HUES64 (cell line): ENCODE results near the gene DCBLD1.
"Not testable (repeated sequence)": the region's sequence is repeated elsewhere in the genome, so short reads cannot be mapped to it uniquely, and the experiment has no call there.

Experiments used
- H3K27ac ChIP-seq: 2 replicates; pipeline ENCODE4 v1.7.0; 2013; ENCODE audit warnings: low read depth, low read length, inconsistent platforms
- H3K27me3 ChIP-seq: 2 replicates; pipeline ENCODE4 v1.6.1; 2013; ENCODE audit warnings: mild to moderate bottlenecking, low read length; ENCODE audit not compliant: insufficient read depth
- H3K36me3 ChIP-seq: 2 replicates; pipeline ENCODE4 v1.6.1; 2013; ENCODE audit warnings: mild to moderate bottlenecking, low read length; ENCODE audit not compliant: insufficient read depth
- H3K4me1 ChIP-seq: 2 replicates; pipeline ENCODE4 v1.6.1; 2013; ENCODE audit warnings: mild to moderate bottlenecking, low read length, moderate library complexity; ENCODE audit not compliant: insufficient read depth
- H3K4me3 ChIP-seq: 2 replicates; pipeline ENCODE4 v1.5.1; 2013; ENCODE audit warnings: mild to moderate bottlenecking, low read length, moderate library complexity
- H3K9ac ChIP-seq: 2 replicates; pipeline ENCODE4 v1.6.1; 2013; ENCODE audit warnings: mild to moderate bottlenecking, low read depth, low read length
- H3K9me3 ChIP-seq: 2 replicates; pipeline ENCODE4 v1.6.1; 2013; ENCODE audit warnings: low read depth, low read length; ENCODE audit not compliant: insufficient read depth
- WGBS: fragments of 150-250, 120-280 bp; methylation state at CpG from one replicate; pipeline ENCODE4 v1.1.7; 2013; ENCODE audit warnings: missing lambda C conversion rate; 5-methylcytosine and 5-hydroxymethylcytosine counted together

DCBLD1 gene

DNA sequence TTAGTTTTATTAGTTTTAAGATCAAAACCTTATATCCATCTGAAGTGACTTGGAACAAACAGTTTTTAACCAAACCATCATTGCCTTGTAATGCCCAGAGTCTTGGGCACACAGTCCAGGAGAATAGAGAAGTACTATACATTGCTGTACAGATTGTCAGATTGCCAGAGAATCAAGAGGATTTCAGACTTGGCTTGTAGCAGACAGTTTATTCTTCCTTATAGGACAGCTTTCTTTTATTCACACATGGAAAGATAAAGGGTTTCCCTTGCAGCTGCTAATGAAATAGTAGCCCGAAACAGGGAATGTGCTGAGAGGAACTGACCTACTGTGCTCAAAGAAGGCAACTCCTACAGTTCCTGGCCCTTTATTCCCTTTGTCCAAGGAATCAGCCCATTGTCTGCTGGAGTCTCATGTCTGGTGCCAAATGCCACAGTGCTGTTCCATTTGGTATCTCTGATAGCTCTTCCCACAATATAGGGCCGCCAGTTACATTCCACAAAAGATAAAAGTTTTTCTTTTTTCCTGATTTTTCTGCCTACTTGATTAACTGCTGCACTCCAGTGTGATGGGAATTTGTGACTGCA, 30.6 kb downstream of the DCBLD1 start:
- Histone ChIP-seq H3K4me3 (no peak overlapping the region), H3K27ac (no peak overlapping the region), H3K36me3 (no peaks in the 10 kb centered on the region), H3K27me3 (no peaks in the 10 kb centered on the region), H3K9ac (no peak overlapping the region), H3K9me3 (no peaks in the 10 kb centered on the region), H3K4me1 (no peaks in the 10 kb centered on the region; the same call in 1 of the 2 replicates)
- 77% methylated on average over 2 of the region's 2 CpGs for WGBS

GRCh38 chr6:117513778-117514365, 31.4 kb downstream of the DCBLD1 start:
- Histone ChIP-seq H3K4me1 (no peaks in the 10 kb centered on the region; the same call in 1 of the 2 replicates), H3K9ac (no peak overlapping the region), H3K27ac (no peak overlapping the region), H3K27me3 (no peaks in the 10 kb centered on the region), H3K4me3 (no peak overlapping the region), H3K9me3 (no peaks in the 10 kb centered on the region), H3K36me3 (no peaks in the 10 kb centered on the region)
- WGBS = 97% methylated on average over 7 of the region's 7 CpGs

- Histone ChIP-seq H3K27me3 (no peaks in the 10 kb centered on the region), H3K4me1 (no peaks in the 10 kb centered on the region; the same call in 1 of the 2 replicates), H3K9ac (no peak overlapping the region), H3K36me3 (no peaks in the 10 kb centered on the region), H3K9me3 (no peaks in the 10 kb centered on the region), H3K27ac (no peak overlapping the region), H3K4me3 (no peak overlapping the region)
- WGBS = 100% methylated on average over 1 of the region's 1 CpG
These were observed 32.2 kb downstream of the DCBLD1 start for GRCh38 chr6:117514655-117515054.

GRCh38 chr6:117515326-117515725, 32.9 kb downstream of the DCBLD1 start:
- H3K9me3 ChIP-seq = no peaks in the 10 kb centered on the region
- H3K4me1 ChIP-seq = no peaks in the 10 kb centered on the region; the same call in 1 of the 2 replicates

DNA sequence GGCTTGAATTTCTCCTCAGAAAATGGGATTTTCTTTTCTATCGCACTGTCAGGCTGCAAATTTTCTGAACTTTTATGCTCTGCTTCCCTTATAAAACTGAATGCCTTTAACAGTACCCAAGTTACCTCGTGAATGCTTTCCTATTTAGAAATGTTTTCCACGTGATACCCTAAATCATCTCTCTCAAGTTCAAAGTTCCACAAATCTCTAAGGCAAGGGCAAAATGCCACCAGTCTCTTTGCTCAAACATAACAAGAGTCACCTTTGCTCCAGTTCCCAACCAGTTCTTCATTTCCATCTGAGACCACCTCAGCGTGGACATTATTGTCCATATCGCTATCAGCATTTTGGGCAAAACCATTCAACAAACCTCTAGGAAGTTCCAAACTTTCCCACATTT, 35.5 kb downstream of the DCBLD1 start:
- WGBS = 93% methylated on average over 5 of the region's 5 CpGs
- H3K9ac ChIP-seq, H3K9me3 ChIP-seq, H3K27me3 ChIP-seq, H3K4me3 ChIP-seq, H3K36me3 ChIP-seq, H3K4me1 ChIP-seq, H3K27ac ChIP-seq: not testable (repeated sequence)

More at GRCh38 chr6:117515326-117515725, 32.9 kb downstream of the DCBLD1 start:
- Histone ChIP-seq H3K9ac (no peak overlapping the region), H3K27me3 (no peaks in the 10 kb centered on the region), H3K27ac (no peak overlapping the region), H3K4me3 (no peak overlapping the region), H3K36me3 (no peaks in the 10 kb centered on the region)

GRCh38 chr6:117518870-117519269, 36.4 kb downstream of the DCBLD1 start:
- WGBS = 96% methylated on average over 5 of the region's 6 CpGs
- Histone ChIP-seq H3K27me3 (no peaks in the 10 kb centered on the region), H3K4me1 (no peaks in the 10 kb centered on the region), H3K4me3 (no peak overlapping the region), H3K36me3 (no peaks in the 10 kb centered on the region), H3K27ac (no peak overlapping the region), H3K9ac (no peak overlapping the region), H3K9me3 (no peaks in the 10 kb centered on the region)

DNA sequence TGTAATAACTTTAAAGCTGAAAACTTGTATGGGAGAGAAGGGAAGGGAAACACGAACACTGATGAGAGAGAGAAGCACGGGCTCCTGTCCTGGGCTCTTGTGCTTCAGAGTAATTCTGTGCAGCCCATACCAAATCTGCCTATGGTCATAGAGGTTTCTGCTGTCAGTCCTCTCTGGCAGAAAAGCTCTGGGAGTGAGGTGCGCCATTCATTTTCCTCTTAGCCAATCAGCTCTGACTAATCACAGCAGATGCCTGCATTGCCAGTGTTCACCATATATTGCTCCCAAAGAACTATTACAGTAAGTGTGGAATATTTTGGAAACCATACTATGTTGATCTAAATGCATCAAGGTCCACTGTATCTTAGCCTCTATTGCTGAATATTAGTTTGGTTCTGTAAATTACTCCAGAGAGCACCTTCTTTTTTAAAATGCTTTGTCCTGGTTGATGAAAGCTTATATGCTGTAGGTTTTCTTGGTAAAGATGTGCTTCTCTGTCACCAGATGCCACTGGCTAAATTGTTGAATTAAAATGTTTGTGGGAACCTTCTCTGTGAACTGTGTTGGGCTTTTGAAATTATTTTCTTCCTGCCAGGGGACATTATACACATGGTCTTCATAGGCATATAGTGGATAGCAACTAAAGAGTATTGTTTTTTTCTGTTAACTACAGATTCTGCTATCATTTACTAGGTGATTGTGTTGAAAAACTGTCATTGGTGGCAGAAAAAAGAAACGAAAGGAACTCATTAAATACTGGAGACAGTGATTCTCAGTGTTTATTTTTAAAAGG, 38.3 kb downstream of the DCBLD1 start:
- WGBS = 97% methylated on average over 4 of the region's 4 CpGs
- no peaks in the 10 kb centered on the region for H3K27me3 ChIP-seq
- H3K9me3 ChIP-seq = no peaks in the 10 kb centered on the region
- H3K4me3 ChIP-seq = no peak overlapping the region
- H3K4me1 ChIP-seq = no peaks in the 10 kb centered on the region
- H3K36me3 ChIP-seq = no peaks in the 10 kb centered on the region
- H3K27ac ChIP-seq = no peak overlapping the region
- H3K9ac ChIP-seq = no peak overlapping the region

- no peak overlapping the region for H3K27ac ChIP-seq
- H3K27me3 ChIP-seq = no peaks in the 10 kb centered on the region
- no peaks in the 10 kb centered on the region for H3K36me3 ChIP-seq
- 93% methylated on average over 5 of the region's 5 CpGs for WGBS
- H3K4me1 ChIP-seq = no peaks in the 10 kb centered on the region
- no peak overlapping the region for H3K4me3 ChIP-seq
- H3K9me3 ChIP-seq = no peaks in the 10 kb centered on the region
- H3K9ac ChIP-seq = no peak overlapping the region
These were observed 39.5 kb downstream of the DCBLD1 start for GRCh38 chr6:117521791-117522502.

DNA sequence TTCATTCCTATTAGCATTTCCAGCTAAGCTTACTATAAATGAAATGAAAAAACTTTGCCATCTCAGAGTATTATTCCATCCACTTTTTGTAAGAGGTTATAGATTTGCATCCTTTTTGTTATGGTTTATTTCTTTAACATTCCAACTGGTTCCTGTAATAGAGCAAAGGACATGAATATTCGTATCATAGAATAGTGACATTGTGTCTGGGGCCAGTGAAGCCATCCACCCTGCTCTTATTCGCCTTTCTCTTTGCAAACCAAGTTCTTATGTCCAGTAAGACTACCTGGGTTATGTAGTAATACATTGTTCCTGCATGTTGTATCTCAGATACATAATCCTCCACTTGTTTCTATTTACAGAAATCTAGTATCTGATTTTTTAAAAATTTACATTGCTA, 43.1 kb downstream of the DCBLD1 start:
- 100% methylated on average over 1 of the region's 2 CpGs for WGBS
- Histone ChIP-seq H3K4me1 (no peaks in the 10 kb centered on the region), H3K9ac (no peak overlapping the region), H3K27me3 (no peaks in the 10 kb centered on the region), H3K36me3 (no peaks in the 10 kb centered on the region), H3K27ac (no peak overlapping the region), H3K9me3 (no peaks in the 10 kb centered on the region), H3K4me3 (no peak overlapping the region)

DNA sequence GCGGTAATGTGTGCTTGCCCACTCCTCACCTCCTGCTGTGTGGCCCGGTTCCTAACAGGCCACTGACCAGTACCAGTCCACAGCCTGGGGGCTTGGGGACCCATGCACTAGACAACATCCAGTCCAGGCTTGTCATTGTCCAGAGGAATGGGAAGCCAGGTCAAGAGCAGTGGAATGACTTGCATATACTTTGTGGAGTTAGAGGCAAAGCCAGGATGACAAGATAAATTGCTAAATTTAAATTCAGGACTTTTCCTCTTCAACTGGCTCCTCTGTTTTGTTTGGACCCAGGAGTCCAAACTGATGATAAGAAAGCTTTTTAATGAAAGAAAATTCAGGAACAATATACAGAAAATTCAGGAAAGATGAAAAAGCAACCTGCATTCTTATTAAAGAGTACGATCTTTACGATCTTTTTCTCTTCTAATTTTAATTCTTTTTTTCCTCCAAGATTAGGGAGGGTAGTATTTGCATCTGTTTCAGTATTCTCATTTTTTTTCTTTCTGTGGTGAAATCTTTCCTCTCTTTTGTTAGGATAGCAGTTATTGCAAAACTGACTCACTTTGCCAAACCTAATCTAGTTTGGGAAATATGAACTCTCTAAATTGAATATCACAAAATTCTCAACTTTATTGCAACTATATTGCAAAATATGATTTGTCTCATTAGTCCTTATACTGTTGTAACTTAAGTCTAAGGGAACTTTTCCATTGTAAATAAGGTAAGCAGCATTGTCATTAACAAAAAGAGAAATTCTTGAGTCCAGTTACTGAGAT, 48.2 kb downstream of the DCBLD1 start:
- Histone ChIP-seq H3K27ac (no peak overlapping the region), H3K9me3 (no peaks in the 10 kb centered on the region), H3K9ac (no peak overlapping the region), H3K4me1 (no peaks in the 10 kb centered on the region; the same call in 1 of the 2 replicates), H3K27me3 (no peaks in the 10 kb centered on the region), H3K36me3 (no peaks in the 10 kb centered on the region), H3K4me3 (no peak overlapping the region)
- 81% methylated on average over 2 of the region's 4 CpGs for WGBS
